K562 (cell line): Measurements from ENCODE around the gene UBAP1L.

Source experiments
- CEBPB ChIP-seq: fragments of 450-650 bp; IDR thresholded peaks from 2 replicates; pipeline ENCODE4 v1.6.1; 2016; ENCODE audit warnings: missing genetic modification characterization, missing compliant biosample characterization
- EGR1 ChIP-seq: fragments of 450-650 bp; conservative IDR thresholded peaks from 2 replicates; pipeline ENCODE4 v1.6.1; 2017; ENCODE audit warnings: mild to moderate bottlenecking
- EP300 ChIP-seq: IDR thresholded peaks from 2 replicates; pipeline ENCODE4 v1.6.1; 2012; ENCODE audit warnings: low read length, improper control_type of control experiment
- MED1 ChIP-seq: sonication (generic); formaldehyde crosslinking; IDR thresholded peaks from 2 replicates; pipeline ENCODE4 v1.8.1; 2023; ENCODE audit warnings: missing genetic modification reagents, borderline replicate concordance
- SIN3A ChIP-seq, 2 experiments: fragments of 150-350 bp in 1 of 2; IDR thresholded peaks; 2 replicates each; pipeline ENCODE4 v1.6.1; 2011 to 2016; ENCODE audit warnings: borderline replicate concordance in 2 of 2, low read depth in 2 of 2, low read length in 2 of 2, mild to moderate bottlenecking in 2 of 2, moderate library complexity in 2 of 2; ENCODE audit not compliant: control insufficient read depth in 1 of 2
- TCF7 ChIP-seq: sonication (generic); IDR thresholded peaks from 2 replicates; pipeline ENCODE4 v1.6.1; 2016; ENCODE audit warnings: antibody characterized with exemption, borderline replicate concordance
- TF ChIP-seq, protein P1 (sequence below): sonication (generic); formaldehyde crosslinking; IDR thresholded peaks from 2 replicates; pipeline ENCODE4 v1.9.0; 2022; ENCODE audit warnings: mild to moderate bottlenecking, missing genetic modification reagents
- TF ChIP-seq, protein P2 (sequence below), 3 experiments: IDR thresholded peaks in 2 of 3; conservative IDR thresholded peaks in 1 of 3; 2 replicates each; pipeline ENCODE4 v1.5.1; 2011 to 2012; ENCODE audit warnings: low read length in 3 of 3, mild to moderate bottlenecking in 3 of 3, control low read depth in 2 of 3, improper control_type of control experiment in 1 of 3, inconsistent platforms in 1 of 3, low read depth in 1 of 3, mixed read lengths in 1 of 3, moderate library complexity in 1 of 3; ENCODE audit not compliant: insufficient read depth in 2 of 3
- TF ChIP-seq, protein P3 (sequence below): sonication (generic); formaldehyde crosslinking; IDR thresholded peaks from 2 replicates; pipeline ENCODE4 v1.5.0; 2020; ENCODE audit warnings: missing genetic modification reagents

- TF ChIP-seq MED1 (CRISPR knock-in tag) (no peak), EP300 (no peak), TCF7 (no peak), EGR1 (no peak), SIN3A (IDR thresholded peaks at IDR 0.05; ENCODE audit: borderline replicate concordance in 2 of 2, control insufficient read depth in 1 of 2, low read depth in 2 of 2, low read length in 2 of 2) (no peak), CEBPB (tag) (no peak)
- TF ChIP-seq, protein P1, sequence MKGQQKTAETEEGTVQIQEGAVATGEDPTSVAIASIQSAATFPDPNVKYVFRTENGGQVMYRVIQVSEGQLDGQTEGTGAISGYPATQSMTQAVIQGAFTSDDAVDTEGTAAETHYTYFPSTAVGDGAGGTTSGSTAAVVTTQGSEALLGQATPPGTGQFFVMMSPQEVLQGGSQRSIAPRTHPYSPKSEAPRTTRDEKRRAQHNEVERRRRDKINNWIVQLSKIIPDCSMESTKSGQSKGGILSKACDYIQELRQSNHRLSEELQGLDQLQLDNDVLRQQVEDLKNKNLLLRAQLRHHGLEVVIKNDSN (CRISPR knock-in tag), result no peak
- TF ChIP-seq, protein P2, sequence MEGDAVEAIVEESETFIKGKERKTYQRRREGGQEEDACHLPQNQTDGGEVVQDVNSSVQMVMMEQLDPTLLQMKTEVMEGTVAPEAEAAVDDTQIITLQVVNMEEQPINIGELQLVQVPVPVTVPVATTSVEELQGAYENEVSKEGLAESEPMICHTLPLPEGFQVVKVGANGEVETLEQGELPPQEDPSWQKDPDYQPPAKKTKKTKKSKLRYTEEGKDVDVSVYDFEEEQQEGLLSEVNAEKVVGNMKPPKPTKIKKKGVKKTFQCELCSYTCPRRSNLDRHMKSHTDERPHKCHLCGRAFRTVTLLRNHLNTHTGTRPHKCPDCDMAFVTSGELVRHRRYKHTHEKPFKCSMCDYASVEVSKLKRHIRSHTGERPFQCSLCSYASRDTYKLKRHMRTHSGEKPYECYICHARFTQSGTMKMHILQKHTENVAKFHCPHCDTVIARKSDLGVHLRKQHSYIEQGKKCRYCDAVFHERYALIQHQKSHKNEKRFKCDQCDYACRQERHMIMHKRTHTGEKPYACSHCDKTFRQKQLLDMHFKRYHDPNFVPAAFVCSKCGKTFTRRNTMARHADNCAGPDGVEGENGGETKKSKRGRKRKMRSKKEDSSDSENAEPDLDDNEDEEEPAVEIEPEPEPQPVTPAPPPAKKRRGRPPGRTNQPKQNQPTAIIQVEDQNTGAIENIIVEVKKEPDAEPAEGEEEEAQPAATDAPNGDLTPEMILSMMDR (IDR thresholded peaks at IDR 0.05 in 2 of 3, conservative IDR thresholded peaks at IDR 0.05 in 1 of 3; ENCODE audit: insufficient read depth in 2 of 3, low read depth in 1 of 3, low read length in 3 of 3), result no peak
- TF ChIP-seq, protein P3, sequence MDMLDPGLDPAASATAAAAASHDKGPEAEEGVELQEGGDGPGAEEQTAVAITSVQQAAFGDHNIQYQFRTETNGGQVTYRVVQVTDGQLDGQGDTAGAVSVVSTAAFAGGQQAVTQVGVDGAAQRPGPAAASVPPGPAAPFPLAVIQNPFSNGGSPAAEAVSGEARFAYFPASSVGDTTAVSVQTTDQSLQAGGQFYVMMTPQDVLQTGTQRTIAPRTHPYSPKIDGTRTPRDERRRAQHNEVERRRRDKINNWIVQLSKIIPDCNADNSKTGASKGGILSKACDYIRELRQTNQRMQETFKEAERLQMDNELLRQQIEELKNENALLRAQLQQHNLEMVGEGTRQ (CRISPR knock-in tag), result no peak
These were observed at the start of gene UBAP1L for GRCh38 chr15:65115086-65115485.
